ENCODE data around the gene UFSP1.

DNA sequence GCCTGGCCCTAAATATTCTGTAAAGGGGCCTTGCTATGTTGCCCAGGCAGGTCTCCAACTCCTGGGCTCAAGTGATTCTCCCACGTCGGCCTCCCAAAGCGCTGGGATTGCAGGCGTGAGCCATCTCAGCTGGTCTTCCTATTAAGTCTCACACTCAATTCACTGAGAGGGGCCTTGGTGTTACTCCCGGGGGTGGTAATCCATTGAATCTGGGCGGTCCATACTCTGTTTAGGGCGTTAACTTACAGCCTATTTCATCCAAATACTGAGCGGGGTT, 15.3 kb downstream of the UFSP1 start:
- no peak for TF ChIP-seq EZH2phosphoT487 (conservative IDR thresholded peaks at IDR 0.05; ENCODE audit: low read length)
- TF ChIP-seq, protein P1, sequence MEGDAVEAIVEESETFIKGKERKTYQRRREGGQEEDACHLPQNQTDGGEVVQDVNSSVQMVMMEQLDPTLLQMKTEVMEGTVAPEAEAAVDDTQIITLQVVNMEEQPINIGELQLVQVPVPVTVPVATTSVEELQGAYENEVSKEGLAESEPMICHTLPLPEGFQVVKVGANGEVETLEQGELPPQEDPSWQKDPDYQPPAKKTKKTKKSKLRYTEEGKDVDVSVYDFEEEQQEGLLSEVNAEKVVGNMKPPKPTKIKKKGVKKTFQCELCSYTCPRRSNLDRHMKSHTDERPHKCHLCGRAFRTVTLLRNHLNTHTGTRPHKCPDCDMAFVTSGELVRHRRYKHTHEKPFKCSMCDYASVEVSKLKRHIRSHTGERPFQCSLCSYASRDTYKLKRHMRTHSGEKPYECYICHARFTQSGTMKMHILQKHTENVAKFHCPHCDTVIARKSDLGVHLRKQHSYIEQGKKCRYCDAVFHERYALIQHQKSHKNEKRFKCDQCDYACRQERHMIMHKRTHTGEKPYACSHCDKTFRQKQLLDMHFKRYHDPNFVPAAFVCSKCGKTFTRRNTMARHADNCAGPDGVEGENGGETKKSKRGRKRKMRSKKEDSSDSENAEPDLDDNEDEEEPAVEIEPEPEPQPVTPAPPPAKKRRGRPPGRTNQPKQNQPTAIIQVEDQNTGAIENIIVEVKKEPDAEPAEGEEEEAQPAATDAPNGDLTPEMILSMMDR (IDR thresholded peaks at IDR 0.05; ENCODE audit: insufficient read depth, low read length, poor library complexity, severe bottlenecking), result no peak

Data from SU-DHL-6 (cell line).